ENCODE results near the gene NEDD4L.

DNA sequence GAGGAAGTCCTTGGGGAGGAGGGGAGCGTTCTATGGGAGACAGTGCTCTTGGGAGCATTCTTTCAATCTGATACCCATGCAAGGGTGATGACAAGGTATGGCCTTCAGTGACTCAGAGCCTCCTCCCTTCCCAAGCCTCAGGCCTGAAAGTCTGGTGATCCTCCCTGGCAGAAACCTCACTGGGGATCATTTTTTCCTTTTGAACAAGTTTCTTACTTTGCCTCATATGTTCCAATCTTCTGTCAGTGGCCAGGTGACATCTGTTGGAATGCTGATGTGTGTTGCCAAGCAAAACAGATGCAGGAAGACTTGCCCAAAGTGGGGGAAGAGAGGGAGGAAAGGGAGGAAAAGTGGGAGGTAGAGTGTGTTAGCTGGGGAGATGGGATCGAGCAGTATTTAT lies 224.8 kb downstream of the NEDD4L start:
- TF ChIP-seq, protein P1, sequence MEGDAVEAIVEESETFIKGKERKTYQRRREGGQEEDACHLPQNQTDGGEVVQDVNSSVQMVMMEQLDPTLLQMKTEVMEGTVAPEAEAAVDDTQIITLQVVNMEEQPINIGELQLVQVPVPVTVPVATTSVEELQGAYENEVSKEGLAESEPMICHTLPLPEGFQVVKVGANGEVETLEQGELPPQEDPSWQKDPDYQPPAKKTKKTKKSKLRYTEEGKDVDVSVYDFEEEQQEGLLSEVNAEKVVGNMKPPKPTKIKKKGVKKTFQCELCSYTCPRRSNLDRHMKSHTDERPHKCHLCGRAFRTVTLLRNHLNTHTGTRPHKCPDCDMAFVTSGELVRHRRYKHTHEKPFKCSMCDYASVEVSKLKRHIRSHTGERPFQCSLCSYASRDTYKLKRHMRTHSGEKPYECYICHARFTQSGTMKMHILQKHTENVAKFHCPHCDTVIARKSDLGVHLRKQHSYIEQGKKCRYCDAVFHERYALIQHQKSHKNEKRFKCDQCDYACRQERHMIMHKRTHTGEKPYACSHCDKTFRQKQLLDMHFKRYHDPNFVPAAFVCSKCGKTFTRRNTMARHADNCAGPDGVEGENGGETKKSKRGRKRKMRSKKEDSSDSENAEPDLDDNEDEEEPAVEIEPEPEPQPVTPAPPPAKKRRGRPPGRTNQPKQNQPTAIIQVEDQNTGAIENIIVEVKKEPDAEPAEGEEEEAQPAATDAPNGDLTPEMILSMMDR (IDR thresholded peaks at IDR 0.05): no peak
- no peak for TF ChIP-seq POLR2A (IDR thresholded peaks at IDR 0.05)

Data from testis (tissue), 2 donors.